Subcutaneous adipose tissue (tissue), 4 donors: ENCODE measurements around the gene RAMACL. TPM values are rescaled to one million over a fixed set of nuclear protein-coding genes. Genes with fewer than 3 reads are reported as not detected.

Source experiments
- total RNA-seq, 4 donors: library from RNA; depleted of rRNA; stranded (reverse); fragments of >200 nt; gene quantifications; one replicate each; pipeline ENCODE4 v1.1.0, GENCODE V29; 2016
- TF ChIP-seq, protein P1 (sequence below): fragments of 450-650 bp; IDR thresholded peaks from one replicate; pipeline ENCODE4 v1.5.1; 2016; ENCODE audit warnings: low read depth, mild to moderate bottlenecking, control low read depth, antibody characterized with exemption, moderate library complexity

RAMACL gene
- total RNA-seq, 4 donors from 2014 or later: 8.8 to 13.2 (median 11.1) TPM

DNA sequence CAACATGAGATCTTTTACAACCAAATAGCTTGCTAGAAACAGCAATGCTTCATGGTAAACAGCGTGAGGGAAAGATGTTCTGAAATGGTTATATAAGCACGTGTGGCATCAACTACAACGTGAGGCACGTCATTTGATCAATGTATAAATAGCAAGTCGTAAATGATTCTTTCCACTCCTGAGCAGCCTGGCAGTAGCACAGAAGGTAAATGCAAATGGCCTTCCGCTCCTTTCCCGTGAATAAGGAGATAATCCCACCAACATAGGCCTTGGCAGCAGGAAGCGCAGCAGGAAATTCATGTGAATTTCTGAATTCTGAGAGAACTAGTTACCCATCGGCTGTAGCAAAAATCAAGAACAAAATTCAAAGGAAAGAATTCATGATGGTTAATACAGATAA, 23.6 kb upstream of the RAMACL start:
- TF ChIP-seq, protein P1, sequence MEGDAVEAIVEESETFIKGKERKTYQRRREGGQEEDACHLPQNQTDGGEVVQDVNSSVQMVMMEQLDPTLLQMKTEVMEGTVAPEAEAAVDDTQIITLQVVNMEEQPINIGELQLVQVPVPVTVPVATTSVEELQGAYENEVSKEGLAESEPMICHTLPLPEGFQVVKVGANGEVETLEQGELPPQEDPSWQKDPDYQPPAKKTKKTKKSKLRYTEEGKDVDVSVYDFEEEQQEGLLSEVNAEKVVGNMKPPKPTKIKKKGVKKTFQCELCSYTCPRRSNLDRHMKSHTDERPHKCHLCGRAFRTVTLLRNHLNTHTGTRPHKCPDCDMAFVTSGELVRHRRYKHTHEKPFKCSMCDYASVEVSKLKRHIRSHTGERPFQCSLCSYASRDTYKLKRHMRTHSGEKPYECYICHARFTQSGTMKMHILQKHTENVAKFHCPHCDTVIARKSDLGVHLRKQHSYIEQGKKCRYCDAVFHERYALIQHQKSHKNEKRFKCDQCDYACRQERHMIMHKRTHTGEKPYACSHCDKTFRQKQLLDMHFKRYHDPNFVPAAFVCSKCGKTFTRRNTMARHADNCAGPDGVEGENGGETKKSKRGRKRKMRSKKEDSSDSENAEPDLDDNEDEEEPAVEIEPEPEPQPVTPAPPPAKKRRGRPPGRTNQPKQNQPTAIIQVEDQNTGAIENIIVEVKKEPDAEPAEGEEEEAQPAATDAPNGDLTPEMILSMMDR: no peak

DNA sequence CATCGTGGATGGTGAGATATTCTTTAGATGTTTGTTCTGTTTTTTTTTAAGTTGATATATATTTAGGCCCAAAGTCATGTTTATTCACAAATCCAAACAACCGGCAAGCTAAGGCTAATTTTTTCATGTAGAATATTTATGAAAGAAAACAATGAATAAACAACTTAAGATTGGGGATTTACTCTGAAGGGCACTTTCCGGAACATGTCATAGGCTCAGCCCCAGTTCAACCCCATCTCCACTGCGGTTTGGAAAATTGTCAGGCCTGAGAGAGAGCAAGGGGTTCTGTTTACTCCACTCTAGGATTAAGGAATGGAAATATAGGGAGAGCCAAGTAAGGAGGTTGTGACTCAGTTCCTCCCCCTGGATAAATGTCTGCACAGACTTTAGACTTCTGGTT, 22.3 kb upstream of the RAMACL start:
- TF ChIP-seq, protein P1: no peak

DNA sequence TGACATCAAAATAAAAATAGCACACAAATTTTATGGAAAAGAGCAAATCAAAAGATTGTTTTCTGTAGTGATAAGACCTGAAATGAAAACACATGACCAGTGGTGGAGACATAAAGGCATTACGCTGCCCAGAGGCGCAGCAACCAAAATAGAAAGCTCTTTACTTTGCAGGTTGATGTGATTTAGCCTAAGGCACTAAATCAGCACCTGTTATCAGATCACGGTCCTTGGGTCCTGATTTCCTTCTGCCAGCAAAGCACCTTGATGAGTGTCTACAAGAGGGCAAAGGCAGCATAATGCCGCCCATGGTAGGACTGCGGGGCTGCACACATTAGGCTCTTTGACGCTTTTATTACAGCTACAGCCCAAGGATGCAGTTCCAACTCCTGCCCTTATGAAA, 19.3 kb upstream of the RAMACL start:
- TF ChIP-seq, protein P1: no peak

DNA sequence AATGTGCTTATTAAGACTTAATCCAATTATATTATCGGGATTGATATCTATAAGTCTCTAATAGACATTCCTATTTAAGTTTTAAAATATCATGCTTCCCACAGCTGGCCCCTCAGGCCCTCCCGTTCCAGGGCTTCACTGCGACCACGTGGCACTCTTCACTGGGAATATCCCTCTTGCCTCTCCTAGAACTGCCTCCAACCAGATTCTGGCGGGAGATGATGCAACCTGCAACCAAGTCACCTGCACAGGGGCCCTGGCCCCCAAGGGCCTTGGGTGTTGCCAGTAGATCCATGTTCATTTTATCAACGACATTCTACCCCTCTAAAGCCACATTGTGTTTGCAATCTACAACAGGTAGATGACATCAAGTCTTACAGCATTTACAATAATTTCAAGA, 18.4 kb upstream of the RAMACL start:
- TF ChIP-seq, protein P1: no peak

DNA sequence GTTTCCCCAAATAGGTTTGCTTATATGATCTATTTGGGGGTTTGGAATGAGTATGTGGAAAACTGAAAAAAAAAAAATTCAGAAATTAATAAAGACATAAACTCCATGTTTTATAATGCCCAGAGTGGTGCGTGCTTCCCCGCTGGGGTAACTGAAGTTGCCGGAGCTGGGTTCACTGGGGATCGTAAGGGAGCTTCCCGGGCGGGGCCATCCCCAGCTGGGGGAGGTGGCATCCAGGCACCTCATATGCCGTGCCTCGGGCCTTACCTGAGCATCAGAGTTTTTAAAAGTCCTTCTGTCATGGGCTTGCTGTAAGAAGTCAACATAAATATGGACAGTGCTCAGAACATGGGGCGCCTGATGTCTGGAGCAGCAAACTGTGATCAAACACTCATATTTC, 17.9 kb upstream of the RAMACL start:
- TF ChIP-seq, protein P1: no peak

DNA sequence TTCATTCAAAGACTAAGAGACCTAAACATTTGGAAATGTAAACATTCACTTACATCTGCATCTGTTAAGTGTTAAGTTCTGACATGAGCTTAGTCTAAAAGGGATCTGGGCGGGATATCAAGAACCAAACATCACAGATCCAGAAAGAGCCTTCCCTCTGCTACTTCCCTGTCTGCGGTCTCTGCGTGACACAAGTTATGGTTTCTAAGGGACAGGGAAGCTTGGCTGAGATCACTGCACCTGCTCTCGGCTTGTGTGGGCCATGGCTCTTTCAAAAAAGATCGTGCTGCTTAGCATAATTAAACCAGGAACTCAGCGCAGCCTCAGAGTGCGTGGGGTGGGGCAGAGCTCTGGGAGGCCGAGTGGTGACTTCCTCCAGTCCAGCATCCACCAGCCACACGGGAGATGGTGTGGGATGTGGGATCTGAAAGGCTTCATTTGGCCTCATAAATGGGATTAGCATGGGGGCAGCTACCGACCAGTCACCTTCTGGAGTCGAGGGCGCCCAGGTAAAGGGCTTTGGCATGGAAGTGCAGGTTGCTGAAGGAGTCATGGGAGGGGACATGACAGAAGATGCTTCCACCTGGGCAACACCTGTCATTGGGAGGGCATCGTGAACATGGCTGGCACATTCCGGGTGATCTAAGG, 16.7 kb upstream of the RAMACL start:
- TF ChIP-seq, protein P1: no peak

DNA sequence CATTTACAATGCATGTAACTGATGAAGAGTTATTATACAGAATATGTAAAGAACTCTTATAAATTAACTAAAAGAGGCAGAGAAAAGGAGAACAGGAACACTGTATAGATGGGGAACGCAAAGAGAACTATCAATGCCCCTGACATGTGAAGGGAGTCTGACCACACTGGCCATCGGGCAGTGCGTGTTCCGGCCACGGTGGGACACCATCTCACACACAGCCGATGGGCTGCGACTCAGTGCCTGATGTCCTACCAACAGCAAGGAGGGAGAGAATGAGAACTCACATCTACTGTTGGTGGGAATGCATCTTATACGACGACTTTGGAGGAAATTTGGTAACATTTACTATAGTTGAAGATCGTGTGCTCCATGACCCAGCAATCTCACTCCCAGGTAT, 15.5 kb upstream of the RAMACL start:
- TF ChIP-seq, protein P1: no peak
